ENCODE results near the gene IGF2.

GRCh38 chr11:2085251-2086066, 53.7 kb downstream of the IGF2 start:
- TF ChIP-seq POLR2AphosphoS5 (IDR thresholded peaks at IDR 0.05; ENCODE audit: borderline replicate concordance, low read depth, low read length) (no peak), EZH2 (IDR thresholded peaks at IDR 0.05) (no peak)

Data from SK-N-MC (cell line).